Measurements from ENCODE around the gene METTL22. TPM values are rescaled to one million over a fixed set of nuclear protein-coding genes. Genes with fewer than 3 reads are reported as not detected.

Gene METTL22
- total RNA-seq, 1 experiment from 2014 or later = 14.6 TPM

DNA sequence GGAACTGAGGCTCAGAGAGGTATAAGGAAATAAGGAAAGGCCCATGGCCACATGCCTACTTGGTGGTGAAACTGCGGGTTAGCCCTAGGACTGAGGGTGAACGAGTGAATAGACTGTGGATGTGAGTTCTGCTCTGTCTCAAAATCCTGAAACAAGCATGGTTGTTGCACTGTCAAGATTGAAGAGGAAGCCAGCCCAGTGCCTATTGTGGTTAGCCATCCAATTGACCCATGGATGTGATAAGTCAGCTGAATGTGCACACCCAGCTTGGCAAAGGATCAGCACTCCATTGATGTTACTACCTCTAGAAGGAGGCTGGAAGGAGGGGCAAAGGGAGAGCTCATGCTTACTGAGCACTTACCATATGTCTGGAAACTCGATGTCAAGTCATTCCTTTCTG, 35.6 kb upstream of the METTL22 start:
- no peaks in the 10 kb centered on the region for H4K20me1 ChIP-seq (ENCODE audit: low read length)
- no peak overlapping the region for H3K4me3 ChIP-seq (ENCODE audit: low read length)
- BruUV-seq (replicated peaks) = no TSS peak
- H3K9me3 ChIP-seq (ENCODE audit: low read length) = no peaks in the 10 kb centered on the region
- CTCF ChIA-PET = no interaction called here
- POLR2A ChIA-PET (ENCODE audit: unreplicated experiment) = no interaction called here
- H3K27ac ChIP-seq (ENCODE audit: low read length) = no peak overlapping the region
- DNase-seq = no peak
- H3K9ac ChIP-seq (ENCODE audit: low read length) = no peak overlapping the region
- ATAC-seq = no peak
- H3K79me2 ChIP-seq (ENCODE audit: low read length) = no peaks in the 10 kb centered on the region
- H3K4me1 ChIP-seq (ENCODE audit: insufficient read depth, low read length) = no peaks in the 10 kb centered on the region
- no peaks in the 10 kb centered on the region for H3K9me2 ChIP-seq (replicated peaks; ENCODE audit: low read length)
- H3K36me3 ChIP-seq (ENCODE audit: low read depth, low read length) = no peaks in the 10 kb centered on the region
- H3K4me2 ChIP-seq (ENCODE audit: low read length) = no peak overlapping the region
- H3F3A ChIP-seq (ENCODE audit: low read length, unreplicated experiment) = no peaks in the 10 kb centered on the region
- TF ChIP-seq EZH2 (IDR thresholded peaks at IDR 0.05; ENCODE audit: low read length, unreplicated experiment) = no peak
- no peak for TF ChIP-seq EZH2phosphoT487 (IDR thresholded peaks at IDR 0.05; ENCODE audit: borderline replicate concordance, low read length)
- TF ChIP-seq, protein P1, sequence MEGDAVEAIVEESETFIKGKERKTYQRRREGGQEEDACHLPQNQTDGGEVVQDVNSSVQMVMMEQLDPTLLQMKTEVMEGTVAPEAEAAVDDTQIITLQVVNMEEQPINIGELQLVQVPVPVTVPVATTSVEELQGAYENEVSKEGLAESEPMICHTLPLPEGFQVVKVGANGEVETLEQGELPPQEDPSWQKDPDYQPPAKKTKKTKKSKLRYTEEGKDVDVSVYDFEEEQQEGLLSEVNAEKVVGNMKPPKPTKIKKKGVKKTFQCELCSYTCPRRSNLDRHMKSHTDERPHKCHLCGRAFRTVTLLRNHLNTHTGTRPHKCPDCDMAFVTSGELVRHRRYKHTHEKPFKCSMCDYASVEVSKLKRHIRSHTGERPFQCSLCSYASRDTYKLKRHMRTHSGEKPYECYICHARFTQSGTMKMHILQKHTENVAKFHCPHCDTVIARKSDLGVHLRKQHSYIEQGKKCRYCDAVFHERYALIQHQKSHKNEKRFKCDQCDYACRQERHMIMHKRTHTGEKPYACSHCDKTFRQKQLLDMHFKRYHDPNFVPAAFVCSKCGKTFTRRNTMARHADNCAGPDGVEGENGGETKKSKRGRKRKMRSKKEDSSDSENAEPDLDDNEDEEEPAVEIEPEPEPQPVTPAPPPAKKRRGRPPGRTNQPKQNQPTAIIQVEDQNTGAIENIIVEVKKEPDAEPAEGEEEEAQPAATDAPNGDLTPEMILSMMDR (conservative IDR thresholded peaks at IDR 0.05; ENCODE audit: low read depth, low read length) = no peak
- peaks cover 14% of the 10 kb centered on the region for H3K27me3 ChIP-seq (ENCODE audit: low read length)
- no peak overlapping the region for H2AFZ ChIP-seq (ENCODE audit: low read length)
- intact Hi-C loops (cut with micrococcal nuclease) = no loop called here

DNA sequence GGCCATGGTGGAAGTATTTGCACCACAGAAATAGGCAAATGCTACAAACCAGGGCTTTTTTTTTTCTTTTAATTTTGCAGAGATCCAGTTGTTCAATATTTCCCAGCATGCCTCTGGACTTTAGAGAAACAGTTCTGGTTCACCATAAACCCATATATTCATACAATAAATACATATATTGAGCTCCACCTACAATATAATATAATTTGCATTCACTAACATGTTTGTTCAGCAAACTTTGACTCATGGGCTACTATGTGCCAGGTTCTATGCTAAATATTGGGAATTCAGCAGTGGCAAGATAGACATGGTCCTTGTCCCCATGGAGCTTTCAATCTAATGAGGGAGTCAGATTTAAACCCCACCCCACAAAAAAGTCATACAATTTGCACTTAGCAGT, 34.4 kb upstream of the METTL22 start:
- no peaks in the 10 kb centered on the region for H3K4me1 ChIP-seq (ENCODE audit: insufficient read depth, low read length)
- no peaks in the 10 kb centered on the region for H3K9me3 ChIP-seq (ENCODE audit: low read length)
- H3K4me2 ChIP-seq (ENCODE audit: low read length) = no peak overlapping the region
- H3K9ac ChIP-seq (ENCODE audit: low read length) = no peak overlapping the region
- no peak overlapping the region for H2AFZ ChIP-seq (ENCODE audit: low read length)
- H3K27ac ChIP-seq (ENCODE audit: low read length) = no peak overlapping the region
- DNase-seq (no peak), ATAC-seq (no peak)
- H3K9me2 ChIP-seq (replicated peaks; ENCODE audit: low read length) = no peaks in the 10 kb centered on the region
- H4K20me1 ChIP-seq (ENCODE audit: low read length) = no peaks in the 10 kb centered on the region
- ChIA-PET CTCF (interaction anchor here (0.7 kb wide), 1 partner anchor 49 kb away, joined by 3 read pairs; no protein-coding TSS in a partner anchor), POLR2A (ENCODE audit: unreplicated experiment) (no interaction called here)
- H3K27me3 ChIP-seq (ENCODE audit: low read length) = peaks cover 14% of the 10 kb centered on the region
- TF ChIP-seq EZH2 (IDR thresholded peaks at IDR 0.05; ENCODE audit: low read length, unreplicated experiment) (no peak), EZH2phosphoT487 (IDR thresholded peaks at IDR 0.05; ENCODE audit: borderline replicate concordance, low read length) (no peak)
- TF ChIP-seq, protein P1 (conservative IDR thresholded peaks at IDR 0.05; ENCODE audit: low read depth, low read length) = no peak
- no peaks in the 10 kb centered on the region for H3K79me2 ChIP-seq (ENCODE audit: low read length)
- no peaks in the 10 kb centered on the region for H3F3A ChIP-seq (ENCODE audit: low read length, unreplicated experiment)
- H3K4me3 ChIP-seq (ENCODE audit: low read length) = no peak overlapping the region
- no peaks in the 10 kb centered on the region for H3K36me3 ChIP-seq (ENCODE audit: low read depth, low read length)
- intact Hi-C loops (cut with micrococcal nuclease) = no loop called here
- BruUV-seq (replicated peaks) = no TSS peak

DNA sequence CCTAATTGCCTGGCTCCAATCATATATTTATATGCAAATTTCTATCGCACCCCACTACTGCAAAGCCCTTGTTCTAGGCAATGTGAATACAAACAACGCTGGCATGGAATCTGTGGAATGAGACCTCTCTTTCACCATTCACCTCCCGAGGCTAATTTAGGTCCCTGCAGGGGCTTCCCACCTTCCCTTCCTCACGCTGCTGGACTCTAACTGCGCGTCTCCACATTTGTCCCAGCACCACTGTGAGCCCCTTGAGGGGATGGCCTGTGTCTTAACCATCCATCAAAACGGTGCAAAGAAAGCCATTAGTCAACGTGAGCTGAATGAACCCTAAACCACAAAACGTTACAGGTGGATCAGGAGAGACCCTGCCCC, 32.8 kb upstream of the METTL22 start:
- BruUV-seq (replicated peaks) = no TSS peak
- no peaks in the 10 kb centered on the region for H3K9me2 ChIP-seq (replicated peaks; ENCODE audit: low read length)
- intact Hi-C loops (cut with micrococcal nuclease) = no loop called here
- no peaks in the 10 kb centered on the region for H3K36me3 ChIP-seq (ENCODE audit: low read depth, low read length)
- ChIA-PET CTCF (no interaction called here), POLR2A (ENCODE audit: unreplicated experiment) (no interaction called here)
- H3K27me3 ChIP-seq (ENCODE audit: low read length) = peaks cover 14% of the 10 kb centered on the region
- H4K20me1 ChIP-seq (ENCODE audit: low read length) = no peaks in the 10 kb centered on the region
- DNase-seq = no peak
- no peaks in the 10 kb centered on the region for H3K9me3 ChIP-seq (ENCODE audit: low read length)
- no peaks in the 10 kb centered on the region for H3F3A ChIP-seq (ENCODE audit: low read length, unreplicated experiment)
- no peaks in the 10 kb centered on the region for H3K4me1 ChIP-seq (ENCODE audit: insufficient read depth, low read length)
- no peak overlapping the region for H2AFZ ChIP-seq (ENCODE audit: low read length)
- H3K4me3 ChIP-seq (ENCODE audit: low read length) = no peak overlapping the region
- TF ChIP-seq EZH2phosphoT487 (IDR thresholded peaks at IDR 0.05; ENCODE audit: borderline replicate concordance, low read length) = no peak
- TF ChIP-seq, protein P1 (conservative IDR thresholded peaks at IDR 0.05; ENCODE audit: low read depth, low read length) = no peak
- no peak for TF ChIP-seq EZH2 (IDR thresholded peaks at IDR 0.05; ENCODE audit: low read length, unreplicated experiment)
- no peak for ATAC-seq
- H3K79me2 ChIP-seq (ENCODE audit: low read length) = no peaks in the 10 kb centered on the region
- H3K27ac ChIP-seq (ENCODE audit: low read length) = no peak overlapping the region
- no peak overlapping the region for H3K9ac ChIP-seq (ENCODE audit: low read length)
- H3K4me2 ChIP-seq (ENCODE audit: low read length) = no peak overlapping the region

Measured in PC-3 (cell line).